PC-3 (cell line): ENCODE measurements around the gene MAP2.

Experiments used
- EZH2 ChIP-seq: fragments of 300-600 bp; sonication (generic); IDR thresholded peaks from one replicate; pipeline ENCODE4 v1.6.1; 2017; ENCODE audit warnings: antibody characterized with exemption, mild to moderate bottlenecking, low read length; ENCODE audit not compliant: unreplicated experiment
- TF ChIP-seq, protein P1 (sequence below): fragments of 300-600 bp; sonication (generic); conservative IDR thresholded peaks from 2 replicates; pipeline ENCODE4 v1.5.1; 2017; ENCODE audit warnings: antibody characterized with exemption, low read depth, mild to moderate bottlenecking, low read length

DNA sequence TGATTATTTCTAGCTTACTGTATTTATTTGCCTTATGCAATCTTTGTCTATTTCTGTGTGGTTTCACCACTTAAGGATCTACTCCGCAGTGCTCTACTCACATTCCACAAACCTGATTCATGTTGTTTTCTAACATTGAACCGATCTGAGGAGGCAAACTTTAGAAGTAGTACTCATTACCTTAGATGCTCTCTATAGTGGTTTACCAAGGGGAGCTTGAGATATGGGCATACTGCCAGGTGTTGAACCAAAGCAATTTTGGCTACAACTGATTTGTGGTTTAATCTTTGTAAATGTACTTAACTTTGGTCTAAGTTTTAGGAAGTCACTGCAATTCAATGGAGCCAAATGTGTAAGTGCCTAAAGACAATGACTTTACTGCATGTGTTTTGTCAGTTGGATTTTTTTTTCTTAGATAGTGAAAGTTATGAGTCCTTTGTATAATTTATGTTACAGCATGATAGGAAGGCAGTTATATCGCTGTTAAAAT is 50.1 kb downstream of the MAP2 start:
- TF ChIP-seq, protein P1, sequence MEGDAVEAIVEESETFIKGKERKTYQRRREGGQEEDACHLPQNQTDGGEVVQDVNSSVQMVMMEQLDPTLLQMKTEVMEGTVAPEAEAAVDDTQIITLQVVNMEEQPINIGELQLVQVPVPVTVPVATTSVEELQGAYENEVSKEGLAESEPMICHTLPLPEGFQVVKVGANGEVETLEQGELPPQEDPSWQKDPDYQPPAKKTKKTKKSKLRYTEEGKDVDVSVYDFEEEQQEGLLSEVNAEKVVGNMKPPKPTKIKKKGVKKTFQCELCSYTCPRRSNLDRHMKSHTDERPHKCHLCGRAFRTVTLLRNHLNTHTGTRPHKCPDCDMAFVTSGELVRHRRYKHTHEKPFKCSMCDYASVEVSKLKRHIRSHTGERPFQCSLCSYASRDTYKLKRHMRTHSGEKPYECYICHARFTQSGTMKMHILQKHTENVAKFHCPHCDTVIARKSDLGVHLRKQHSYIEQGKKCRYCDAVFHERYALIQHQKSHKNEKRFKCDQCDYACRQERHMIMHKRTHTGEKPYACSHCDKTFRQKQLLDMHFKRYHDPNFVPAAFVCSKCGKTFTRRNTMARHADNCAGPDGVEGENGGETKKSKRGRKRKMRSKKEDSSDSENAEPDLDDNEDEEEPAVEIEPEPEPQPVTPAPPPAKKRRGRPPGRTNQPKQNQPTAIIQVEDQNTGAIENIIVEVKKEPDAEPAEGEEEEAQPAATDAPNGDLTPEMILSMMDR = no peak
- no peak for TF ChIP-seq EZH2
